Transverse colon (tissue), 3 donors: Measurements from ENCODE around the gene TNXB.
"Not testable (repeated sequence)": the region's sequence is repeated elsewhere in the genome, so short reads cannot be mapped to it uniquely, and the experiment has no call there.

Experiments used
- EP300 ChIP-seq: sonication (generic); formaldehyde crosslinking; IDR thresholded peaks from one replicate; pipeline ENCODE4 v1.6.1; 2017; ENCODE audit warnings: antibody characterized with exemption, low read depth
- TF ChIP-seq, protein P1 (sequence below), 5 experiments: fragments of 200-600 bp in 3 of 5; fragments of 450-650 bp in 2 of 5; sonication (generic) in 3 of 5; IDR thresholded peaks; 1 replicate in 2 of 5; 2 replicates in 3 of 5; pipeline ENCODE4 v1.5.1; 2016 to 2017; ENCODE audit warnings: antibody characterized with exemption in 5 of 5, inconsistent platforms in 3 of 5, mild to moderate bottlenecking in 2 of 5, moderate library complexity in 1 of 5

DNA sequence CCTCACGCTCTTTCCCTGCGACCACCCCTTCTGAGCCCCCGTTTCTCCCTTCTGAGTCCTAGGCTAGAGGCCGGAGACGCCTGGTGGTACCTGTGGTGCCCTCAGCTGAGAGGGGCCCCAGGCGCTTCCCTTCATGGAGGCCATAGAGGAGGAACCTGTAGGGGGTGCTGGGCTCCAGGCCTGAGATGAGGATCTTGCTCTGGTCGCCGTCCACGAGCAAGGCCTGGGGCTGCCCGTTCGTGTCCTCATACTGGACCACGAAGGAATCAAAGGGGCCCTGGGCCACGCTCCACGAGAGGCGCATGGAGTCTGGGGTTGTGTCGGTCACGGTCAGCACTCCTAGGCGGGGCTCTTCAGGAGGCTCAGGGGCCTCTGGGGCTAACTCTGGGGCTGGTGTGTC, 64.2 kb downstream of the TNXB start:
- TF ChIP-seq, protein P1, sequence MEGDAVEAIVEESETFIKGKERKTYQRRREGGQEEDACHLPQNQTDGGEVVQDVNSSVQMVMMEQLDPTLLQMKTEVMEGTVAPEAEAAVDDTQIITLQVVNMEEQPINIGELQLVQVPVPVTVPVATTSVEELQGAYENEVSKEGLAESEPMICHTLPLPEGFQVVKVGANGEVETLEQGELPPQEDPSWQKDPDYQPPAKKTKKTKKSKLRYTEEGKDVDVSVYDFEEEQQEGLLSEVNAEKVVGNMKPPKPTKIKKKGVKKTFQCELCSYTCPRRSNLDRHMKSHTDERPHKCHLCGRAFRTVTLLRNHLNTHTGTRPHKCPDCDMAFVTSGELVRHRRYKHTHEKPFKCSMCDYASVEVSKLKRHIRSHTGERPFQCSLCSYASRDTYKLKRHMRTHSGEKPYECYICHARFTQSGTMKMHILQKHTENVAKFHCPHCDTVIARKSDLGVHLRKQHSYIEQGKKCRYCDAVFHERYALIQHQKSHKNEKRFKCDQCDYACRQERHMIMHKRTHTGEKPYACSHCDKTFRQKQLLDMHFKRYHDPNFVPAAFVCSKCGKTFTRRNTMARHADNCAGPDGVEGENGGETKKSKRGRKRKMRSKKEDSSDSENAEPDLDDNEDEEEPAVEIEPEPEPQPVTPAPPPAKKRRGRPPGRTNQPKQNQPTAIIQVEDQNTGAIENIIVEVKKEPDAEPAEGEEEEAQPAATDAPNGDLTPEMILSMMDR (IDR thresholded peaks at IDR 0.05) = not testable (repeated sequence)
- not testable (repeated sequence) for TF ChIP-seq EP300
